B cell (primary cell): Measurements from ENCODE around the gene TUG1. TPM values are rescaled to one million over a fixed set of nuclear protein-coding genes. Genes with fewer than 3 reads are reported as not detected.

ENCODE experiments used
- ATAC-seq: fragments of 200-7000 bp; cut with Tn5 transposase; one replicate; pipeline ENCODE4 v1.10.0; 2021; ENCODE audit warnings: low read depth, mild to moderate bottlenecking, moderate number of reproducible peaks, moderate library complexity
- CTCF ChIA-PET: fragments of 350-600 bp; sonication (Branson Sonifier 250); formaldehyde crosslinking; loops from one replicate; lab custom pipeline; 2021; ENCODE audit warnings: antibody characterized with exemption, inconsistent platforms; lab: Charles Lee
- POLR2A ChIA-PET: fragments of 350-600 bp; sonication (Branson Sonifier 250); formaldehyde crosslinking; loops from one replicate; lab custom pipeline; 2021; ENCODE audit warnings: antibody characterized with exemption; lab: Charles Lee
- DNase-seq: peaks from one replicate; pipeline ENCODE4 v3.0.0; 2013
- H2AFZ ChIP-seq: 2 replicates; pipeline ENCODE4 v1.6.1; 2012; ENCODE audit warnings: mild to moderate bottlenecking, low read depth, low read length; ENCODE audit not compliant: insufficient read depth, poor library complexity, severe bottlenecking
- H3K27ac ChIP-seq, 2 donors: 1 replicate in 1 of 2; 2 replicates in 1 of 2; pipeline ENCODE4 v1.5.1; 2012 to 2013; ENCODE audit warnings: low read length in 2 of 2, mild to moderate bottlenecking in 2 of 2, moderate library complexity in 1 of 2
- H3K27me3 ChIP-seq, 4 experiments: fragments of 200-600 bp in 1 of 4; sonication (generic) in 1 of 4; replicated peaks in 1 of 4; 1 replicate in 2 of 4; 2 replicates in 2 of 4; pipeline versions ENCODE4 v1.6.1 to v1.7.0; 2013 to 2016; ENCODE audit warnings: low read length in 3 of 4, mild to moderate bottlenecking in 2 of 4, mixed read lengths in 1 of 4, moderate library complexity in 1 of 4; ENCODE audit not compliant: insufficient read depth in 4 of 4, control insufficient read depth in 3 of 4; ENCODE audit errors: control extremely low read depth in 1 of 4
- H3K36me3 ChIP-seq, 2 experiments: replicated peaks in 1 of 2; 1 replicate in 1 of 2; 2 replicates in 1 of 2; pipeline versions ENCODE4 v1.6.1 to v1.7.1; 2013; ENCODE audit warnings: low read length in 1 of 2; ENCODE audit not compliant: insufficient read depth in 2 of 2, control insufficient read depth in 1 of 2; ENCODE audit errors: control extremely low read depth in 1 of 2, extremely low read depth in 1 of 2
- H3K4me1 ChIP-seq, 2 donors: fragments of 200-600 bp in 1 of 2; sonication (generic) in 1 of 2; 1 replicate in 1 of 2; 2 replicates in 1 of 2; pipeline versions ENCODE4 v1.5.1 to v1.6.1; 2013 to 2017; ENCODE audit warnings: low read length in 2 of 2; ENCODE audit not compliant: control insufficient read depth in 2 of 2, insufficient read depth in 2 of 2
- H3K4me2 ChIP-seq: replicated peaks from 2 replicates; pipeline ENCODE3; 2012; ENCODE audit warnings: mild to moderate bottlenecking, low read depth, low read length; ENCODE audit not compliant: poor library complexity, severe bottlenecking
- H3K4me3 ChIP-seq, 5 experiments: fragments of 200-600 bp in 1 of 5; sonication (generic) in 1 of 5; 1 replicate in 3 of 5; 2 replicates in 2 of 5; pipeline versions ENCODE4 v1.5.1 to v1.7.0; 2011 to 2016; ENCODE audit warnings: low read length in 4 of 5, mild to moderate bottlenecking in 4 of 5, low read depth in 2 of 5, control low read depth in 1 of 5, moderate library complexity in 1 of 5; ENCODE audit not compliant: insufficient read depth in 1 of 5; ENCODE audit errors: control extremely low read depth in 1 of 5, extremely low read depth in 1 of 5
- H3K79me2 ChIP-seq: fragments of 200-600 bp; sonication (generic); one replicate; pipeline ENCODE4 v1.6.0; 2016; ENCODE audit warnings: low read length; ENCODE audit not compliant: control insufficient read depth, insufficient read depth
- H3K9ac ChIP-seq: fragments of 200-600 bp; sonication (generic); 2 replicates; pipeline ENCODE4 v1.6.1; 2017; ENCODE audit warnings: mild to moderate bottlenecking, low read length, moderate library complexity
- H3K9me3 ChIP-seq, 3 donors: one replicate each; pipeline versions ENCODE4 v1.6.1 to v1.7.1; 2013; ENCODE audit warnings: low read length in 2 of 3; ENCODE audit not compliant: control insufficient read depth in 2 of 3, insufficient read depth in 1 of 3; ENCODE audit errors: control extremely low read depth in 1 of 3
- H4K20me1 ChIP-seq: 2 replicates; pipeline ENCODE4 v1.6.0; 2012; ENCODE audit warnings: mild to moderate bottlenecking, low read length; ENCODE audit not compliant: insufficient read depth, control insufficient read depth, poor library complexity, severe bottlenecking
- H3K27ac Mint-ChIP-seq: one replicate; pipeline ENCODE4 v1.8.0; 2021; ENCODE audit warnings: mixed read lengths
- H3K27me3 Mint-ChIP-seq: one replicate; pipeline ENCODE4 v1.8.0; 2021; ENCODE audit warnings: mixed read lengths
- H3K4me1 Mint-ChIP-seq: one replicate; pipeline ENCODE4 v1.8.0; 2021; ENCODE audit warnings: mixed read lengths
- H3K4me3 Mint-ChIP-seq: one replicate; pipeline ENCODE4 v1.8.0; 2021; ENCODE audit warnings: mixed read lengths
- H3K9me3 Mint-ChIP-seq: one replicate; pipeline ENCODE4 v1.8.0; 2022; ENCODE audit warnings: mixed read lengths; ENCODE audit not compliant: insufficient read depth
- EZH2 ChIP-seq: IDR thresholded peaks from 2 replicates; pipeline ENCODE4 v1.6.1; 2012; ENCODE audit warnings: borderline replicate concordance, low read depth, mild to moderate bottlenecking, moderate library complexity, low read length; ENCODE audit not compliant: insufficient read depth, poor library complexity, severe bottlenecking
- WGBS: methylation state at CpG from one replicate; pipeline ENCODE4 v1.1.5; 2013; ENCODE audit warnings: missing lambda C conversion rate; ENCODE audit not compliant: insufficient coverage; 5-methylcytosine and 5-hydroxymethylcytosine counted together
- intact Hi-C: fragments of 100-400 bp; cut with micrococcal nuclease; formaldehyde crosslinking; loops from one replicate; pipeline ENCODE4 v1.10.0; 2022
- polyA plus RNA-seq: library from polyadenylated mRNA; depleted of rRNA; stranded (reverse); fragments of >200 nt; gene quantifications from 2 replicates; pipeline ENCODE4 v1.2.3, GENCODE V29; 2012
- total RNA-seq, 2 donors: library from RNA; stranded (reverse); fragments of 120-200 nt in 1 of 2; gene quantifications; 1 replicate in 1 of 2; 2 replicates in 1 of 2; pipeline versions ENCODE4 v1.2.3 to v1.2.4, GENCODE V29; 2013 to 2022
- TF ChIP-seq, protein P1 (sequence below): fragments of 200-600 bp; IDR thresholded peaks from one replicate; pipeline ENCODE4 v1.8.0; 2022; ENCODE audit warnings: antibody characterized with exemption, mild to moderate bottlenecking

TUG1 gene
- total and polyA plus RNA-seq, 2 donors (not counting 1 experiment from before 2014, with no cell fraction given) = 78.9 to 110 TPM

DNA sequence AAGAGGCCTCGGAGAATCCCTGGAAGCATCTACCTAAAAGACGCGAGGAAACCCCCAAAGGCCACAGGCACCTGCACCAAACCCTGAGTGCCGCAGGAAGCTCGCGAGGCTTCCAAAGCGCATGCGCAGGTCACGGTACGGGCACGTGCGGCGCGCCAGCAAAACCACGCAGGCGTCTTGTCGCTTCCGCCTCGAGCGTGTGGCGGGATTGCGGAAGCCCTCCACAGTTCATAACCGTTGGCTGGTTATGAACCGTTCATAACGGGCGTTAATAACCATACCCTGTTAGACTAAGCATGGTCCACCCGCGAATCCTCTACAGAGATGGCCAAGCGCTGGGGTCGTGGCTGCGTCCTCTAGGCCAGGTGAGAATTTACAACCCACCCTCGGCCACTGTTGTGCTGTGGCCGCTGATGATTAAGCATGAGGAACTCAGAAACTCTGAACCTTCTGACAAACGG, 46.9 kb upstream of the TUG1 start:
- peak overlapping the region; percentile 82 for H3K27ac Mint-ChIP-seq
- DNase-seq (peak; percentile 89), ATAC-seq (peak; percentile 75)
- H3K27me3 ChIP-seq = peaks cover 0 to 6% (median under 1%) of the 10 kb centered on the region in 4 experiments
- H3K79me2 ChIP-seq = peaks cover 23% of the 10 kb centered on the region
- intact Hi-C loops = loop anchor here (1.0 to 5.0 kb wide), 2 partner anchors 47 to 330 kb away; partner anchors contain the start of genes PES1 and TUG1
- ChIA-PET CTCF (interaction anchor here (0.5 to 8.2 kb wide), 10 partner anchors 10 to 331 kb away, joined by 3 to 105 read pairs (median 4); partner anchors contain the start of genes MORC2, SLC35E4 and TUG1), POLR2A (interaction anchor here (0.6 to 1.5 kb wide), 4 partner anchors 11 to 288 kb away, joined by 3 to 9 read pairs (median 6); no protein-coding TSS in a partner anchor)
- peak overlapping the region; percentile 82 for H3K4me3 Mint-ChIP-seq
- no peak for TF ChIP-seq EZH2
- TF ChIP-seq, protein P1, sequence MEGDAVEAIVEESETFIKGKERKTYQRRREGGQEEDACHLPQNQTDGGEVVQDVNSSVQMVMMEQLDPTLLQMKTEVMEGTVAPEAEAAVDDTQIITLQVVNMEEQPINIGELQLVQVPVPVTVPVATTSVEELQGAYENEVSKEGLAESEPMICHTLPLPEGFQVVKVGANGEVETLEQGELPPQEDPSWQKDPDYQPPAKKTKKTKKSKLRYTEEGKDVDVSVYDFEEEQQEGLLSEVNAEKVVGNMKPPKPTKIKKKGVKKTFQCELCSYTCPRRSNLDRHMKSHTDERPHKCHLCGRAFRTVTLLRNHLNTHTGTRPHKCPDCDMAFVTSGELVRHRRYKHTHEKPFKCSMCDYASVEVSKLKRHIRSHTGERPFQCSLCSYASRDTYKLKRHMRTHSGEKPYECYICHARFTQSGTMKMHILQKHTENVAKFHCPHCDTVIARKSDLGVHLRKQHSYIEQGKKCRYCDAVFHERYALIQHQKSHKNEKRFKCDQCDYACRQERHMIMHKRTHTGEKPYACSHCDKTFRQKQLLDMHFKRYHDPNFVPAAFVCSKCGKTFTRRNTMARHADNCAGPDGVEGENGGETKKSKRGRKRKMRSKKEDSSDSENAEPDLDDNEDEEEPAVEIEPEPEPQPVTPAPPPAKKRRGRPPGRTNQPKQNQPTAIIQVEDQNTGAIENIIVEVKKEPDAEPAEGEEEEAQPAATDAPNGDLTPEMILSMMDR = no peak
- H3K4me3 ChIP-seq = peak overlapping the region in 4 of 5 experiments; percentile 52 to 72 (median 64)
- peak overlapping the region; percentile 52 to 87 for H3K27ac ChIP-seq
- peaks cover 3% of the 10 kb centered on the region for H3K27me3 Mint-ChIP-seq
- peaks cover 9 to 14% of the 10 kb centered on the region in 2 donors for H3K4me1 ChIP-seq
- peak overlapping the region; percentile 89 for H3K4me2 ChIP-seq
- WGBS = 27% methylated on average over 33 of the region's 34 CpGs
- peaks cover 0 to 9% of the 10 kb centered on the region in 2 experiments for H3K36me3 ChIP-seq
- H3K9ac ChIP-seq = peak overlapping the region; percentile 71
- H4K20me1 ChIP-seq = no peaks in the 10 kb centered on the region
- peak overlapping the region; percentile 94 for H2AFZ ChIP-seq
- H3K9me3 ChIP-seq = peaks cover 0 to 9% (median 0%) of the 10 kb centered on the region in 3 donors
- peaks cover 12% of the 10 kb centered on the region for H3K4me1 Mint-ChIP-seq
- H3K9me3 Mint-ChIP-seq = no peaks in the 10 kb centered on the region
